BLaER1 (cell line): ENCODE measurements around the gene POLR3K.
A peak's percentile ranks its signal among the peaks of the same experiment; 100 is the strongest.

Experiments
- H3K27ac ChIP-seq: shearing (Covaris generic); formaldehyde crosslinking; 2 replicates; pipeline ENCODE4 v1.8.1; 2022
- H3K27me3 ChIP-seq: shearing (Covaris generic); formaldehyde crosslinking; 2 replicates; pipeline ENCODE4 v1.8.1; 2022
- H3K36me3 ChIP-seq: shearing (Covaris generic); formaldehyde crosslinking; 2 replicates; pipeline ENCODE4 v1.8.1; 2022
- H3K4me1 ChIP-seq: shearing (Covaris generic); formaldehyde crosslinking; 2 replicates; pipeline ENCODE4 v1.8.1; 2022
- H3K4me2 ChIP-seq: shearing (Covaris generic); formaldehyde crosslinking; 2 replicates; pipeline ENCODE4 v1.8.1; 2022
- H3K4me3 ChIP-seq: shearing (Covaris generic); formaldehyde crosslinking; 2 replicates; pipeline ENCODE4 v1.8.1; 2022
- H3K9ac ChIP-seq: shearing (Covaris generic); formaldehyde crosslinking; 2 replicates; pipeline ENCODE4 v1.8.1; 2022
- H3K9me3 ChIP-seq: shearing (Covaris generic); formaldehyde crosslinking; 2 replicates; pipeline ENCODE4 v1.8.1; 2022
- H4K20me1 ChIP-seq: shearing (Covaris generic); formaldehyde crosslinking; 2 replicates; pipeline ENCODE4 v1.8.1; 2022
- Cebpa-rat ChIP-seq: shearing (Covaris generic); IDR thresholded peaks from 2 replicates; pipeline ENCODE4 v1.8.1; 2022

POLR3K gene

DNA sequence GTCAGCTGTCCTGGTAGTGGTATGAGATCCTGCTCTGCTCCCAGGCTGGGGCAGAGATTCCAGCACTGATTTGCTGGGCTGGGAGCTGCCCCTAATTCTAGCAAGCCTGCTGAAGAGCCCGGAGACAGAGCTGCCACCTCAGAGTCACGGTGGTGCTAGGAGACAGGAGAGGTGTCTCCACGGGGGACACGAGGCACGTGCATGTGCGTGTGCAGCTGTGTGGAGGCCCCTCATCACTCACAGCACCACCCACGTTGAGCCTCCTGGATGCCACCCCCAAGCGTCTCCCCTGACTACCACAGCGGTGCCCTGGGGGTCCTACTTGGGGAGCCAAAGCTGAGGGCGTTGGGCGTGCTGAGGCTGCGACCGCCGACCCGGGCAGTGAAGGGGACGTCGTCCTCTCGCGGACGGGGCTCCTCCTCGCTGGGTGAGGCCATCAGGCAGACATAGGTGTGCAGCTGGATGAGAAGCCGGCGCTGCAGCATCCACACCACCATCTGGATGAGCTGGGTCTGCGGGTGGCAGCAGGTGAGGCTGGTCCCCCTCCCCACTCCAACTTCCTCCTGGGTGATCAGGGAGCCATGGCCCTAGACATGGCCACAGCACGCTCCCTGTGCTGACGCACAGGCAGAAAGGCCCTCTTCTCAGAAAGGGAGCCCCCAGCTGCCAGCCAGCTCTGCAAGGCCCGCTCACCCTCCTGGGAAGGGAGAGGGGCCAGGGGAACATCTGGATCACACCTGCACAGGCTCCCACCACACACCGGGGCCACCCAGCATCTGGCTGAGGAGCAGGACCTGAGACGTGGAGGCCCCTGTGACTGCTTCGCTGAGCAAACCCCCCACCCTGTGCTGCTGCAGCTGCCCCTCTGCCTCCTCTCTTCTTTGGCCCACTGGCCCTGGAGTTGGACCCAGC lies 36.2 kb upstream of the POLR3K start:
- no peak overlapping the region for H3K9ac ChIP-seq
- no peak overlapping the region for H3K4me3 ChIP-seq
- H3K27me3 ChIP-seq, result no peaks in the 10 kb centered on the region
- peaks cover 88% of the 10 kb centered on the region for H3K36me3 ChIP-seq
- H3K27ac ChIP-seq, result peak overlapping the region; percentile 41; the same call in 1 of the 2 replicates
- no peaks in the 10 kb centered on the region for H3K9me3 ChIP-seq
- peaks cover 44% of the 10 kb centered on the region for H4K20me1 ChIP-seq
- TF ChIP-seq Cebpa-rat, result no peak
- no peak overlapping the region for H3K4me2 ChIP-seq
- peaks cover 41% of the 10 kb centered on the region for H3K4me1 ChIP-seq

DNA sequence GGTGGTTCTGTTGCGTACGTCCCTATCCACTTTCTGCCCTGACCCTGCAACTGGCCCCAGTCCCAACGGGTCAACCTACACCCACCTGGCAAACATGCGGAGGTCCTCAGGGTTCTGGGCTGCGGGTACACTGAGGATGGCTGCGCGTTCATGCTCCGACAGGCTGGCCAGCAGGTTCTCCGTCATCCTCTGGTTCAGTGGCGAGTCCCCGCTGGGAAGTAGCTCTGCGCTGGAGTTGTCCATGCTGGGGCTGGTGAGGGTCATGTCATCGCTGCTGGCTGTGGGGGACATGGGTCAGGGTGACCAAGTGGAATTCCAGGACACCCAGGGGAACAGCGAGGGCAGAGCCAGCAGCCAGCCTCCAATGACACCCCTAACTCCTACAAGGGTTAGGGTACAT lies 35.2 kb upstream of the POLR3K start:
- Histone ChIP-seq H3K4me2 (no peak overlapping the region), H3K9ac (no peak overlapping the region), H3K4me1 (peaks cover 52% of the 10 kb centered on the region), H3K36me3 (peaks cover 81% of the 10 kb centered on the region), H3K27me3 (no peaks in the 10 kb centered on the region), H3K27ac (0 out of 2 replicates have a peak overlapping the region, but pooled peaks have one; percentile 6), H4K20me1 (peaks cover 49% of the 10 kb centered on the region), H3K4me3 (no peak overlapping the region), H3K9me3 (no peaks in the 10 kb centered on the region)
- TF ChIP-seq Cebpa-rat, result no peak

DNA sequence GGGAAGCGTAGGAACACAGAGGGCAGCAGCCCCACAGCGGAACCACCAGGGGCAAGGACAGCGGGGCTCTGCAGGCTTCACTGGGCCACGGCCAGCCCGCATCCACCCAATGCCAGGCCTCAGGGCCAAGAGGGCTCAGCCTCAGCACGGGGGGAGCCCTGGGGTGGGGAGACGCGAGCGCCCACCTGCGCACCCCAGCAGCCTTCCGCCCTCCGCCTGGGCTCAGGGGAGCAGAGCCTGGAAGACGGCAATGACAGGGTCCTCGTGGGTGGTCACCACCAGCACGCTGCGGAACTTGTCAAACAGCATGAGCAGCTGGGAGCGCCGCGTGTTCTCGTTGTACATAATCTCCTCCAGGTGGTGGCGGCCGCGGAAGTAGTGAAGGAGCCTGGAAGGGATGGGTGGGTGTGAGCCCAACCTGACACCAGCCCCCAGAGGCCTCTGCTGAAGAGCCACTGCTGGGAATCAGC lies 33.1 kb upstream of the POLR3K start:
- no peaks in the 10 kb centered on the region for H3K27me3 ChIP-seq
- peak overlapping the region; percentile 67 for H3K9ac ChIP-seq
- peaks cover 56% of the 10 kb centered on the region for H3K4me1 ChIP-seq
- H3K9me3 ChIP-seq, result no peaks in the 10 kb centered on the region
- peak overlapping the region; percentile 85 for H3K27ac ChIP-seq
- no peak for TF ChIP-seq Cebpa-rat
- peaks cover 49% of the 10 kb centered on the region for H4K20me1 ChIP-seq
- no peak overlapping the region for H3K4me3 ChIP-seq
- H3K4me2 ChIP-seq, result peak overlapping the region; percentile 86
- H3K36me3 ChIP-seq, result peaks cover 80% of the 10 kb centered on the region

DNA sequence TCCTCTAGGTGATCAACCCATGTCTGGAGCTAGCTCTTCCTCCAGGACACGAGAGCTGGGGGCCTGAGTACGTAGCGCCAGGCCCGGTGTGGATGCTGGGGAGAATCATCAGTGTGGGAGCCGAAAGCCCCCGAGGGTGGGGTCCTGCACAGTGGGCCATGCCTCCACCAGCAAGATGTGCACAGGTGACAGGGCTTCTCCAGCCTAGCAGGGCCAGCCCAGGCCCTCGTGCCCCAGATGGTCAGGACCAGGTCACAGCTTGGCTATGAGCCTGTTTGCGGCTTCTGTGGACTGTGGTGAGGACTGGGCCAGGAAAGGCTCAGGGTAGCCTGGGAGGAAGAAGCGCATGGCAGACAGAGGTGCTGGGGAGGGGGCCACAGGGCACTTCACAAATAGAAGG lies 32.5 kb upstream of the POLR3K start:
- Histone ChIP-seq H3K9ac (peak overlapping the region; percentile 67), H3K4me2 (peak overlapping the region; percentile 86), H3K4me1 (peaks cover 54% of the 10 kb centered on the region), H3K4me3 (0 out of 2 replicates have a peak overlapping the region, but pooled peaks have one; percentile 40), H3K9me3 (no peaks in the 10 kb centered on the region), H3K27ac (peak overlapping the region; percentile 85), H3K36me3 (peaks cover 80% of the 10 kb centered on the region), H3K27me3 (no peaks in the 10 kb centered on the region), H4K20me1 (peaks cover 49% of the 10 kb centered on the region)
- no peak for TF ChIP-seq Cebpa-rat

DNA sequence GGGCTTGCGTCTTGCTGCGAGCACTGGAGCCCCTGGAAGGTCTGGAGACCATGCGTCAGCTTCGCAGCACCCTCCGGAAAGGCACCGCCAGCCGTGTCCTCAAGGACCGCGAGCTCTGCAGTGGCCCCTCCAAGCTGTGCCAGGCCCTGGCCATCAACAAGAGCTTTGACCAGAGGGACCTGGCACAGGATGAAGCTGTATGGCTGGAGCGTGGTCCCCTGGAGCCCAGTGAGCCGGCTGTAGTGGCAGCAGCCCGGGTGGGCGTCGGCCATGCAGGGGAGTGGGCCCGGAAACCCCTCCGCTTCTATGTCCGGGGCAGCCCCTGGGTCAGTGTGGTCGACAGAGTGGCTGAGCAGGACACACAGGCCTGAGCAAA lies 32.0 kb upstream of the POLR3K start:
- peaks cover 81% of the 10 kb centered on the region for H3K36me3 ChIP-seq
- H4K20me1 ChIP-seq, result peaks cover 49% of the 10 kb centered on the region
- peak overlapping the region; percentile 40; the same call in 1 of the 2 replicates for H3K4me3 ChIP-seq
- peaks cover 54% of the 10 kb centered on the region for H3K4me1 ChIP-seq
- H3K9me3 ChIP-seq, result no peaks in the 10 kb centered on the region
- TF ChIP-seq Cebpa-rat, result no peak
- peak overlapping the region; percentile 86 for H3K4me2 ChIP-seq
- no peaks in the 10 kb centered on the region for H3K27me3 ChIP-seq
- peak overlapping the region; percentile 67; the same call in 1 of the 2 replicates for H3K9ac ChIP-seq
- peak overlapping the region; percentile 85 for H3K27ac ChIP-seq

DNA sequence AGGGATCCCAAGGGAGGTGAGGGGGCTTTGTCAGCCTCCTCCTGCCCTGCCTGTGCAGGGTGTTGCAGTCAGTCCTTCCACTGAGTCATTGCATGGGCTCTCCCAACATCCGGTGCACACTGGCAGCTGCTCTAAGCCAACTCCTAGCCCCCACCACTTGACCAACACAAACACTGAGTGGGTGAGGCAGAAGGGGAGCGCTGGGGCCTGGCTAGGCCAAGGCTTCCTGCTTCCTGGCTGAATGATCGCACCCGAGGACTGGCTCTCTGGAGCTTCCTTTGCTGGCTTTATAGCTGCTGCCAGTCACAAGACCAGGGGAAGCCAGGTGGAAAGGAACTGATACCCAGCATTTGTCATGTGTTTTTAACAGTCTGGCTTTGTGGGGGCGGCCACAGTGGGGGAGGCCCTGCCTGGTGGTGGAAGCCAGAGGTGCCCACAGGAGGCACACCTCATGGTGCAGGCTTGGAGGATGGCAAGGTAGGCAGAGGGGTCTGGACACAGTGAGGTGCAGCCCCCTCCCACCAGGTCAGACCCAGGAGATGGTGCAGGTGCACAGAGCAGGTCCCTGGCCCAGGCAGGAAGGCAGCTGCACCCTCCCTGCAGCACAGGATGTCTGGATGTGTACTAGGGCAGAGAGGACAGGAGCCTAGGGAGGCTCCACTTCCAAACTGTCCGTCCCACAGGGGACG lies 31.5 kb upstream of the POLR3K start:
- Histone ChIP-seq H3K27me3 (no peaks in the 10 kb centered on the region), H3K4me1 (peaks cover 57% of the 10 kb centered on the region), H4K20me1 (peaks cover 43% of the 10 kb centered on the region), H3K9me3 (no peaks in the 10 kb centered on the region), H3K9ac (peak overlapping the region; percentile 67; the same call in 1 of the 2 replicates), H3K4me3 (peak overlapping the region; percentile 40; the same call in 1 of the 2 replicates), H3K4me2 (peak overlapping the region; percentile 86), H3K36me3 (peaks cover 81% of the 10 kb centered on the region), H3K27ac (peak overlapping the region; percentile 85)
- TF ChIP-seq Cebpa-rat, result no peak

DNA sequence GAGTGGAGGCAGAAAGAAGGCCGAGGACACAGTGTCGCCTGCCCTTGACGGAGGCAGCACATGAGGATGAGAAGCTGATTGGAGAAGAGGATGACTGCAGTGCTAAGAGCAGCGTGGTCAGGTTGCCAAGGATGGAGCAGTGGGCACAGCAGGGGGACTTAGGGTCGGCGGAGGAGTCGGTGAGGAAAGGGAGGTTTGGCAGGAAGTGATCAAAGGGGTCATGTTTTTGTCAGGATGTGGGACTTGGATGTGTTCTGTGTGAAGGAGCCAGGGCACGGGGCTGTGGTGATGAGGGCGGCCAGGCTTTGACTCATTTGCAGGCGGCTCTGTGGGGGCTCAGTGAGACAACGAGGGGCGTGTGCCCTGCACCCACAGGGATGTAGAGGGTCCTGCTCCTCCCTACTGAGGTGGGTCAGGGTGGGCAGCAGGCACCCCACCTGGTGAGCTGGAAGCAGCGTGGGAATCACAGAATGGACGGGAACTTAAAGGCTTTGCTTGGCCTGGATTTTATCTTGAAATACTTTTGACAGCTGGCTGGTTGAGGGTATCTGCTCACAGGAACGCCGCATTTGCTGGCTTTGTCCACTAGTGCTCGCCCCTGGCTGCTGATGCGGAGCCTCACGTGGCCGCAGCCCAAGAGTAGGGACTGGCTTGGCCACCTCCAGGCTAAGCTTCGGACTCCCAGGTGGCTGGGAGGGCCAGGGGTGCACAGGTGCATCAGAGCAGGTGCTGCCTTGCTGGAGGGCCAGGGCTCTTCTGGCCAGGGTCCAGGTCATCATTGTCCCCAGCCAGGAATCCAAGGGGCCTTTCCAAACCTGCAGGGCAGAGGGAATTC lies 30.6 kb upstream of the POLR3K start:
- peaks cover 66% of the 10 kb centered on the region for H3K4me1 ChIP-seq
- peak overlapping the region; percentile 85 for H3K27ac ChIP-seq
- H3K9me3 ChIP-seq, result no peaks in the 10 kb centered on the region
- 0 out of 2 replicates have a peak overlapping the region, but pooled peaks have one; percentile 10 for H3K4me3 ChIP-seq
- no peak for TF ChIP-seq Cebpa-rat
- peak overlapping the region; percentile 67; the same call in 1 of the 2 replicates for H3K9ac ChIP-seq
- peaks cover 81% of the 10 kb centered on the region for H3K36me3 ChIP-seq
- peaks cover 35% of the 10 kb centered on the region for H4K20me1 ChIP-seq
- no peaks in the 10 kb centered on the region for H3K27me3 ChIP-seq
- peak overlapping the region; percentile 86 for H3K4me2 ChIP-seq

DNA sequence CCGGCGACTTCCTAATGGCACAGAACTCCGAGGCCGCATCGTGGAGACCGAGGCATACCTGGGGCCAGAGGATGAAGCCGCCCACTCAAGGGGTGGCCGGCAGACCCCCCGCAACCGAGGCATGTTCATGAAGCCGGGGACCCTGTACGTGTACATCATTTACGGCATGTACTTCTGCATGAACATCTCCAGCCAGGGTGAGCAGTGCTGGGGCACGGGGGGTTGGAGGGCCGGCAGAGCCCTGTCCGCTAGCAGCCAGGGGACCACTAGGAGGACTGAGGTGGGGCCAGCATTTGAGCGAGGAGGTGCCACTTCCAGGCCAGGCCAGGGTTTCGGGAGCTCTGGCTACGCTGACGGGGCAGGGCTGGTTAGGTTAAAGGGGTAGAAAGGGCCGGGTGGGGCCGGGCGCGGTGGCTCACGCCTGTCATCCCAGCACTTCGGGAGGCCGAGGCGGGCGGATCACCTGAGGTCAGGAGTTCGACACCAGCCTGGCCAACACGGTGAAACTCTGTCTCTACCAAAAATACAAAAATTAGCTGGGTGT lies 29.7 kb upstream of the POLR3K start:
- no peaks in the 10 kb centered on the region for H3K9me3 ChIP-seq
- H4K20me1 ChIP-seq, result peaks cover 29% of the 10 kb centered on the region
- peak overlapping the region; percentile 85; the same call in 1 of the 2 replicates for H3K27ac ChIP-seq
- no peak overlapping the region for H3K9ac ChIP-seq
- H3K4me2 ChIP-seq, result peak overlapping the region; percentile 86
- no peak overlapping the region for H3K4me3 ChIP-seq
- H3K27me3 ChIP-seq, result no peaks in the 10 kb centered on the region
- peaks cover 72% of the 10 kb centered on the region for H3K36me3 ChIP-seq
- TF ChIP-seq Cebpa-rat, result no peak
- peaks cover 71% of the 10 kb centered on the region for H3K4me1 ChIP-seq
